H9 (cell line): ENCODE measurements around the gene CCSER1. TPM values are rescaled to one million over a fixed set of nuclear protein-coding genes. Genes with fewer than 3 reads are reported as not detected.

Source experiments
- DNase-seq: peaks from one replicate; pipeline ENCODE4 v3.0.0-alpha.2; 2017
- H2AFZ ChIP-seq: one replicate; pipeline ENCODE4 v1.6.1; 2013; ENCODE audit warnings: mild to moderate bottlenecking, low read length, control low read depth, moderate library complexity
- H2AK5ac ChIP-seq: 2 replicates; pipeline ENCODE4 v1.6.1; 2013; ENCODE audit warnings: low read length, control low read depth, mixed read lengths; ENCODE audit not compliant: insufficient read length
- H2BK120ac ChIP-seq: one replicate; pipeline ENCODE4 v1.6.1; 2013; ENCODE audit warnings: low read depth, mild to moderate bottlenecking, low read length, control low read depth, inconsistent platforms; ENCODE audit not compliant: poor library complexity, severe bottlenecking
- H2BK12ac ChIP-seq: 2 replicates; pipeline ENCODE4 v1.6.1; 2013; ENCODE audit warnings: low read length, control low read depth, mixed read lengths, low read depth; ENCODE audit not compliant: insufficient read length
- H2BK15ac ChIP-seq: 2 replicates; pipeline ENCODE4 v1.6.1; 2013; ENCODE audit warnings: low read depth, low read length, control low read depth
- H2BK20ac ChIP-seq: one replicate; pipeline ENCODE4 v1.6.1; 2013; ENCODE audit warnings: low read depth, mild to moderate bottlenecking, low read length, control low read depth, inconsistent platforms; ENCODE audit not compliant: poor library complexity, severe bottlenecking
- H2BK5ac ChIP-seq: 2 replicates; pipeline ENCODE4 v1.6.1; 2013; ENCODE audit warnings: low read length, control low read depth, mixed read lengths; ENCODE audit not compliant: insufficient read length
- H3K14ac ChIP-seq: 2 replicates; pipeline ENCODE4 v1.6.1; 2013; ENCODE audit warnings: low read length, control low read depth; ENCODE audit not compliant: insufficient read depth
- H3K18ac ChIP-seq: 2 replicates; pipeline ENCODE4 v1.6.1; 2013; ENCODE audit warnings: low read depth, mild to moderate bottlenecking, mixed read lengths, low read length, control low read depth; ENCODE audit not compliant: insufficient read length
- H3K23ac ChIP-seq: 2 replicates; pipeline ENCODE4 v1.6.1; 2013; ENCODE audit warnings: low read length, control low read depth, mixed read lengths, low read depth; ENCODE audit not compliant: insufficient read length
- H3K23me2 ChIP-seq: 2 replicates; pipeline ENCODE4 v1.6.1; 2013; ENCODE audit warnings: low read depth, mild to moderate bottlenecking, mixed read lengths, low read length, control low read depth; ENCODE audit not compliant: insufficient read length, poor library complexity, severe bottlenecking
- H3K27ac ChIP-seq: 2 replicates; pipeline ENCODE4 v1.5.1; 2013; ENCODE audit warnings: low read length, control low read depth, mixed read lengths, low read depth; ENCODE audit not compliant: insufficient read length
- H3K27me3 ChIP-seq: 2 replicates; pipeline ENCODE4 v1.6.1; 2013; ENCODE audit warnings: low read length, control low read depth, inconsistent platforms; ENCODE audit not compliant: insufficient read depth
- H3K4ac ChIP-seq: 2 replicates; pipeline ENCODE4 v1.6.1; 2013; ENCODE audit warnings: low read depth, mild to moderate bottlenecking, control low read depth, inconsistent platforms, low read length, moderate library complexity
- H3K4me1 ChIP-seq: 2 replicates; pipeline ENCODE4 v1.6.1; 2013; ENCODE audit warnings: low read length, control low read depth, inconsistent platforms; ENCODE audit not compliant: insufficient read depth
- H3K4me2 ChIP-seq: 2 replicates; pipeline ENCODE4 v1.6.1; 2013; ENCODE audit warnings: low read length, control low read depth, mixed read lengths; ENCODE audit not compliant: insufficient read length, insufficient read depth
- H3K56ac ChIP-seq: 2 replicates; pipeline ENCODE4 v1.6.1; 2013; ENCODE audit warnings: low read depth, mild to moderate bottlenecking, mixed read lengths, low read length, control low read depth; ENCODE audit not compliant: insufficient read length
- H3K79me1 ChIP-seq: 2 replicates; pipeline ENCODE4 v1.6.1; 2013; ENCODE audit warnings: low read depth, mild to moderate bottlenecking, moderate library complexity, low read length, control low read depth, inconsistent platforms; ENCODE audit not compliant: insufficient read depth, poor library complexity, severe bottlenecking
- H3K79me2 ChIP-seq: 2 replicates; pipeline ENCODE4 v1.6.1; 2013; ENCODE audit warnings: low read length, control low read depth, inconsistent platforms; ENCODE audit not compliant: insufficient read depth
- H3K9ac ChIP-seq: 2 replicates; pipeline ENCODE4 v1.6.1; 2013; ENCODE audit warnings: low read length, control low read depth, mixed read lengths; ENCODE audit not compliant: insufficient read length; ENCODE audit errors: extremely low read depth
- H3K9me3 ChIP-seq: one replicate; pipeline ENCODE4 v1.6.1; 2013; ENCODE audit warnings: low read depth, low read length, inconsistent platforms; ENCODE audit not compliant: control insufficient read depth
- H3T11ph ChIP-seq: one replicate; pipeline ENCODE4 v1.6.1; 2013; ENCODE audit warnings: mild to moderate bottlenecking, low read length, control low read depth, inconsistent platforms
- H4K20me1 ChIP-seq: one replicate; pipeline ENCODE4 v1.6.1; 2013; ENCODE audit not compliant: control insufficient read depth, insufficient read length, insufficient read depth
- H4K5ac ChIP-seq: 2 replicates; pipeline ENCODE4 v1.6.1; 2013; ENCODE audit warnings: low read depth, mild to moderate bottlenecking, mixed read lengths, low read length, control low read depth; ENCODE audit not compliant: insufficient read length
- H4K8ac ChIP-seq: replicated peaks from 2 replicates; pipeline ENCODE4 v1.6.1; 2013; ENCODE audit warnings: low read length, control low read depth, mixed read lengths, low read depth; ENCODE audit not compliant: insufficient read length
- H4K91ac ChIP-seq: 2 replicates; pipeline ENCODE4 v1.6.1; 2013; ENCODE audit warnings: low read depth, mild to moderate bottlenecking, moderate library complexity, mixed read lengths, low read length, control low read depth; ENCODE audit not compliant: insufficient read length
- H3K27ac Mint-ChIP-seq, 3 experiments: 2 replicates in 2 of 3; 3 replicates in 1 of 3; pipeline ENCODE4 v1.8.0; 2020 to 2021; ENCODE audit warnings: mixed read lengths in 3 of 3, mild to moderate bottlenecking in 1 of 3, moderate library complexity in 1 of 3
- H3K27me3 Mint-ChIP-seq: 2 replicates; pipeline ENCODE4 v1.8.0; 2021; ENCODE audit warnings: low read depth, mild to moderate bottlenecking, moderate library complexity, mixed read lengths
- H3K36me3 Mint-ChIP-seq, 3 experiments: 2 replicates in 2 of 3; 3 replicates in 1 of 3; pipeline ENCODE4 v1.8.0; 2020 to 2021; ENCODE audit warnings: low read depth in 3 of 3, mixed read lengths in 3 of 3; ENCODE audit not compliant: insufficient read depth in 1 of 3
- H3K4me1 Mint-ChIP-seq, 2 experiments: 2 replicates each; pipeline ENCODE4 v1.8.0; 2020; ENCODE audit warnings: mixed read lengths in 2 of 2
- H3K4me3 Mint-ChIP-seq, 2 experiments: 2 replicates in 1 of 2; 3 replicates in 1 of 2; pipeline ENCODE4 v1.8.0; 2020 to 2021; ENCODE audit warnings: mild to moderate bottlenecking in 2 of 2, mixed read lengths in 2 of 2, moderate library complexity in 1 of 2
- H3K9me3 Mint-ChIP-seq, 2 experiments: 2 replicates in 1 of 2; 3 replicates in 1 of 2; pipeline ENCODE4 v1.8.0; 2020; ENCODE audit warnings: mild to moderate bottlenecking in 2 of 2, mixed read lengths in 2 of 2, moderate library complexity in 1 of 2
- WGBS: extraction: QIAGEN DNeasy Blood & Tissue Kit; methylation state at CpG from one replicate; pipeline ENCODE4 v1.1.7; 2013; ENCODE audit warnings: missing lambda C conversion rate, low lambda C conversion rate, mixed read lengths; ENCODE audit not compliant: insufficient read length; ENCODE audit errors: extremely low coverage; 5-methylcytosine and 5-hydroxymethylcytosine counted together
- total RNA-seq: library from RNA; stranded (reverse); gene quantifications from 2 replicates; pipeline ENCODE4 v1.2.1, GENCODE V29; 2021
- TF ChIP-seq, protein P1 (sequence below): fragments of 200-600 bp; sonication (generic); conservative IDR thresholded peaks from 3 replicates; pipeline ENCODE4 v1.8.0; 2021; ENCODE audit warnings: antibody characterized with exemption, mild to moderate bottlenecking

The CCSER1 gene
- total RNA-seq, 1 experiment from 2014 or later = 0.37 TPM

DNA sequence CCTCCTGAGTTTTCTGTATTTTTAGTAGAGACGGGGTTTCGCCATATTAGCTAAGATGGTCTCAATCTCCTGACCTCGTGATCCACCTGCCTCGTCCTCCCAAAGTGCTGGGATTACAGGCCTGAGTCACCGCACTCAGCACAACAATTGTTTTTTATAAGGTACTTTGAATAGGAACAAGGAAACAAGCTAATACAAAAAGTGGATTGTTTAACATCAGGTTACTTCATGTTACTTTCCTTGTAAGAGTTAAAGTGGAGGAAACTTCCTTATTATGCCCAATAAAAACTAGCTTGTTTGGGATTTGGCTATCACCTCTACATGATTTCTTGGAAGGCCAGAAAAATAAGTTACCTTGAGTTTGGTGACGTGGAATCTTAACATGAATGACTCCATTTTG is 698.7 kb downstream of the CCSER1 start:
- no peak overlapping the region for H3K56ac ChIP-seq
- no peak overlapping the region for H4K91ac ChIP-seq
- no peaks in the 10 kb centered on the region for H3K9me3 Mint-ChIP-seq
- no peaks in the 10 kb centered on the region for H3K79me1 ChIP-seq
- no peak overlapping the region for H3K23ac ChIP-seq
- H3K14ac ChIP-seq = no peak overlapping the region
- peak overlapping the region in 1 of 3 experiments; percentile 59; a peak in 1 of 7 replicates for H3K27ac Mint-ChIP-seq
- peaks cover 31% of the 10 kb centered on the region in 2 experiments for H3K4me1 Mint-ChIP-seq
- no peaks in the 10 kb centered on the region for H3K27me3 Mint-ChIP-seq
- TF ChIP-seq, protein P1, sequence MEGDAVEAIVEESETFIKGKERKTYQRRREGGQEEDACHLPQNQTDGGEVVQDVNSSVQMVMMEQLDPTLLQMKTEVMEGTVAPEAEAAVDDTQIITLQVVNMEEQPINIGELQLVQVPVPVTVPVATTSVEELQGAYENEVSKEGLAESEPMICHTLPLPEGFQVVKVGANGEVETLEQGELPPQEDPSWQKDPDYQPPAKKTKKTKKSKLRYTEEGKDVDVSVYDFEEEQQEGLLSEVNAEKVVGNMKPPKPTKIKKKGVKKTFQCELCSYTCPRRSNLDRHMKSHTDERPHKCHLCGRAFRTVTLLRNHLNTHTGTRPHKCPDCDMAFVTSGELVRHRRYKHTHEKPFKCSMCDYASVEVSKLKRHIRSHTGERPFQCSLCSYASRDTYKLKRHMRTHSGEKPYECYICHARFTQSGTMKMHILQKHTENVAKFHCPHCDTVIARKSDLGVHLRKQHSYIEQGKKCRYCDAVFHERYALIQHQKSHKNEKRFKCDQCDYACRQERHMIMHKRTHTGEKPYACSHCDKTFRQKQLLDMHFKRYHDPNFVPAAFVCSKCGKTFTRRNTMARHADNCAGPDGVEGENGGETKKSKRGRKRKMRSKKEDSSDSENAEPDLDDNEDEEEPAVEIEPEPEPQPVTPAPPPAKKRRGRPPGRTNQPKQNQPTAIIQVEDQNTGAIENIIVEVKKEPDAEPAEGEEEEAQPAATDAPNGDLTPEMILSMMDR = no peak
- no peak overlapping the region for H2BK120ac ChIP-seq
- H3T11ph ChIP-seq = no peak overlapping the region
- no peak overlapping the region for H3K4me2 ChIP-seq
- no peak overlapping the region for H3K9ac ChIP-seq
- no peak overlapping the region for H2BK15ac ChIP-seq
- no peak overlapping the region for H2BK12ac ChIP-seq
- no peak overlapping the region for H3K18ac ChIP-seq
- DNase-seq = no peak
- WGBS = no CpG with 5 or more reads among the region's 6 CpGs
- H3K9me3 ChIP-seq = no peaks in the 10 kb centered on the region
- H2BK5ac ChIP-seq = no peak overlapping the region
- H3K36me3 Mint-ChIP-seq = peaks cover 6 to 20% (median 8%) of the 10 kb centered on the region in 3 experiments
- no peaks in the 10 kb centered on the region for H4K20me1 ChIP-seq
- no peak overlapping the region for H4K8ac ChIP-seq
- no peaks in the 10 kb centered on the region for H3K23me2 ChIP-seq
- H3K27ac ChIP-seq = no peak overlapping the region
- H2AFZ ChIP-seq = no peak overlapping the region
- H4K5ac ChIP-seq = no peak overlapping the region
- H2AK5ac ChIP-seq = no peak overlapping the region
- H3K4me1 ChIP-seq = peaks cover 5% of the 10 kb centered on the region
- no peak overlapping the region for H2BK20ac ChIP-seq
- no peak overlapping the region for H3K4ac ChIP-seq
- H3K27me3 ChIP-seq = no peaks in the 10 kb centered on the region
- no peaks in the 10 kb centered on the region for H3K79me2 ChIP-seq
- H3K4me3 Mint-ChIP-seq = no peak overlapping the region
